ENCODE results near the gene RIMBP2.

Gene RIMBP2

DNA sequence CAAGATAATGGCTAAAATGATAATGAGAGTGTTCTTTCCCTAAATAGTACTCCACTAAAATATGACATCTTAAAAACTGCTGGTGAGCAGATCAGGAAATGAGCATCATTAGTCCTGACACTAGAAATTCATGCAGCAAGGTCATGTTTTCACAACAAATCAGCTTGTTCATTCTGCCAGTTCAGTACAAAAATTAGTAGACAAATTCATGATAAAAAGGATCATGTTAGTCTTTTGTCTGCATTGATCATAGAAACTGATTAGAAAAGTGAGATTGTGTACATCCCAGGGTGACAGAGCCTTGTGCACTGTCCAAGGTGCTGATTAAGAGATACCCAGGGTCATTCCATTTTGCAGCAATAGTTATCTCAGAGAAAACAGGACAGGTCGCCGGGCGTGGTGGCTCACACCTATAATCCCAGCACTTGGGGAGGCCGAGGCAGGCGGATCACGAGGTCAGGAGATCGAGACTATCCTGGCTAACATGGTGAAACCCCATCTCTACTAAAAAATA, 163.6 kb downstream of the RIMBP2 start:
- H3K27ac Mint-ChIP-seq, result no peak overlapping the region
- H3K27me3 Mint-ChIP-seq, result peaks cover 8% of the 10 kb centered on the region
- no peaks in the 10 kb centered on the region for H3K36me3 Mint-ChIP-seq
- no peaks in the 10 kb centered on the region for H3K9me3 Mint-ChIP-seq (ENCODE audit: low read depth)
- no peaks in the 10 kb centered on the region for H3K4me1 Mint-ChIP-seq (ENCODE audit: low read depth)
- no peak overlapping the region for H3K4me3 Mint-ChIP-seq

DNA sequence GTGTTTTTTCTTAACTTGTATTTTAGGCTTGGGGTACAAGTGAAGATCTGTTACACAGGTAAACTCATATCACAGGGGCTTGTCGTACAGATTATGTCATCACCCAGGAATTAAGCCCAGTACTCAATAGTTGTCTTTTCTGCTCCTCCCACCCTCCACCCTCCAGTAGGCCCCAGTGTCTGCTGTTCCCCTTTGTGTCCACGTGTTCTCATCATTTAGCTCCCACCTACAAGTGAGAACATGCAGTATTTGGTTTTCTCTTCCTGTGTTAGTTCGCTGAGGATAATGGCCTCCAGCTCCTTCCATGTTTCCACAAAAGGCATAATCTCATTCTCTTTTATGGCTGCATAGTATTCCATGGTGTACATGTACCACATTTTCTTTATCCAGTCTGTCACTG, 166.7 kb downstream of the RIMBP2 start:
- Mint-ChIP-seq H3K36me3 (no peaks in the 10 kb centered on the region), H3K27me3 (peaks cover 8% of the 10 kb centered on the region), H3K4me1 (ENCODE audit: low read depth) (no peaks in the 10 kb centered on the region), H3K27ac (no peak overlapping the region), H3K9me3 (ENCODE audit: low read depth) (no peaks in the 10 kb centered on the region), H3K4me3 (no peak overlapping the region)

DNA sequence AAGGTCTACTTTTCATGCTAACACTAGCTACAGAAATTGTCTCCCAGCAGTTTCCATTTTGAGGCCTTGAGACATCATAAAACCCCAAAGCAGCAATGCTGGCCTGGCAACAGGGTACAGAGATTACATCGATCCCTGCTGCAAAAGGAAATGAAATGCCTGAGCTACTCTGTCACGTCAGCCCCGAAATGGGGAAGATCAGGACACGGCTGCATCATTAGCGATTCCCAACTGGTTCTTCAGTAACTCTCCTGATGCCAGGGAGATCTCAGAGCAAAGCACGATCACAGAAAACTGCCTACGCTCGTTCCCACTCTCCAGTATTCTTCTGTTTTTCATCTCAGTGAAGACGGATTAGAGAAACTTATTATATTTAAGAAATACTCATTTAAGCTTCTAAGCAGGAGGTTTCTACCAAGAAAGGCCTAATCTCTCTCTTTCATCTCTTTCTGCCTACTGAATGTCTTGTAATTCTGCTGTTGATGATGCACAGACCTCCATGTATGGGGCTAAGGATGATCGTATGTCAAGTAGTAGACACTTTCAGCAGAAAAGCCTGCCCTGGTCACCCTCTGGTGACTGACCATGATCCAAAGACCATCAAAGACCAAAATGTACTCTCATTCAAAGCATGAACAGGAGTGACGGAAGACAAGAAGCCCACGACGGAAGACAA, 168.5 kb downstream of the RIMBP2 start:
- H3K27ac Mint-ChIP-seq, result no peak overlapping the region
- no peaks in the 10 kb centered on the region for H3K36me3 Mint-ChIP-seq
- H3K4me1 Mint-ChIP-seq (ENCODE audit: low read depth), result no peaks in the 10 kb centered on the region
- H3K9me3 Mint-ChIP-seq (ENCODE audit: low read depth), result no peaks in the 10 kb centered on the region
- no peak overlapping the region for H3K4me3 Mint-ChIP-seq
- peaks cover 6% of the 10 kb centered on the region for H3K27me3 Mint-ChIP-seq

DNA sequence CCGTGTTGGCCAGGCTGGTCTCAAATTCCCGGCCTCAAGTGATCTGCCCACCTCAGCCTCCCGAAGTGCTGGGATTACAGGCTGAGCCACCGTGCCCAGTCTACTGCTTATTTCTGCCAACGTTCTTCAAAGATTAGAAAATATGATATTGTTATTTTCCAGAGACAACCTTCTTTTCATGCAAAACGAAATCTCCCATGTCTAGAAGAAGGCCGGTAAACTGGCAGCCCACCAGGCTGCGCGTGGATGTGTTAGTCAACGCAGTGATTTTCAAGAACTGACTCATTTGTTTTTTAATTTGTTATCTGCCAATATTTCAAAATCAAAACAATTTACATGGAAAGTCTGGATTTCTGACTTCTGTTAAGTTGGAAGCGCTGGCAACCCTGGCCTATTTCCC, 169.6 kb downstream of the RIMBP2 start:
- peaks cover 6% of the 10 kb centered on the region for H3K27me3 Mint-ChIP-seq

DNA sequence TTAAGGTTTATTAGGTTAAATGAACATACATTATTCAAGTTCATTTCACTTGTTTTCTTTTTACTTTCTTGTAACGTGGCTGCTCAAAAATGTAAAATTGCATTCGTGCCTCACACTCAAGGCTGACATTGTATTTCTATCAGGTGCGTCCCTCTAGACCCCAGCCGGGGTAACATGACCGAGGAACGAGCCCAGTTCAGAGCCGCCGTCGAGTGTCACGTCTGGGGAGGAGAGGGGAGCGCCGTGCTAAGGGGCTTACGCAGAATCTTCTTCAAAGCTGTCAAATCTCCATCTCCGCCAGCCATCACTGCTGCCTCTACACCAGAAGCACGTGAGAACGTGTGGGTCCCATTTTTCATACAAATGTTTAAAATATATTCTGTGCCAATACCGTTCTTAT, 170.6 kb downstream of the RIMBP2 start:
- Mint-ChIP-seq H3K9me3 (ENCODE audit: low read depth) (no peaks in the 10 kb centered on the region), H3K27ac (no peak overlapping the region), H3K4me1 (ENCODE audit: low read depth) (no peaks in the 10 kb centered on the region), H3K36me3 (no peaks in the 10 kb centered on the region), H3K4me3 (no peak overlapping the region), H3K27me3 (peaks cover 6% of the 10 kb centered on the region)

More for the DNA sequence above, 169.6 kb downstream of the RIMBP2 start:
- H3K4me3 Mint-ChIP-seq, result no peak overlapping the region
- H3K4me1 Mint-ChIP-seq (ENCODE audit: low read depth), result no peaks in the 10 kb centered on the region
- H3K9me3 Mint-ChIP-seq (ENCODE audit: low read depth), result no peaks in the 10 kb centered on the region
- no peaks in the 10 kb centered on the region for H3K36me3 Mint-ChIP-seq
- H3K27ac Mint-ChIP-seq, result no peak overlapping the region

DNA sequence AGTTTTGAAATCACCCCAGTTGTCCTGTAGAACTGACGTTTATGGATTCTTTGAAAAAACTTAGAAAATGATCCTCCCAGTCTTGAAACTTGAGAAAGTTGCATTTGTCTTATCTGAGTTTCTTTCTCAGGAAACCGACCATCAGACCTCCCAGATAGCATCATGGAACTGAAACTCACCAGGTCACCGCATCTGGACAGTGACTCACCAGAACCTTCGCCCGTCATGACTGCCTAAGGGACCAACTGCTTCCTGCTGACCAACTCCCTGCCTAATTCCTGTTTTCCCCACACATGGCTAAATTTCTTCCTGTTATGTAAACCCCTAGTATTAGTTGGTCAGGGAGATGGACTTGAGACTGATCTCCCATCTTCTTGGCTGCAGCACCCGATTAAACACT, 175.7 kb downstream of the RIMBP2 start:
- Mint-ChIP-seq H3K27ac (no peak overlapping the region), H3K36me3 (no peaks in the 10 kb centered on the region)

DNA sequence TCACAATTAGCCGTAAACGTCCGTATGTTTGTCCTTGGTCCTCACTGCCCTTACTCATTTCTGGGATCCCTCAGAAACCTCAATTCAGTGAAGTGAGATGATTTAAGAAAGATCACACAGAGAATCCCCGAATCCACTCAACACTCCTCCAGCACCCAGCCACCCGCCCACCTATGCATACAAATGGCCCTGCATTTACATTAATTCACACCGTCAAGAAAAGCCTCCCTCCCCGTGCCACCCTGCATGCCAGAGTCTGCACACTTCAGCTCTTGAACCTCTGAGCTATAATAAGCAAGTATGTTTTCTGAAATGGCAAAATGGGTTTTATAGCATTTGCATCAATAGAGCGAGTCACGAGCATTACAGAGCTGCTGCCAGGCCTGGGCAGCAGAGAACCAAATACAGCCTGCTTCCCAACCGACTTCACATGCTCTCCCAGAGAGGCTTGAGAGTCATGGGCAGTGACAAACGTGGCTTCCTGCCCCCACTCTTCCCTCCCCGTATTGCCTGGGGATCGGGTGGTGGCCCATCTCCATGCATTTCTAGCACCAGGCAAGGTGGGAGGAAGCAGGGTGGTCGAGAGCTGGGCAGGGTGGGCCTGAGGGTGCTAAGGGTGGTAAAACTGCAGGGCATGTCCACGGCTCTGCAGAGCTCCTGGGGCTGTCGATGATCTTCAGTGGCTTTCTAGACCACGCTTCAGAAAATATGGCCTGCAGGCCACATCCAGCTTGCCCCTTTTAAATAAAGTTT, 177.6 kb downstream of the RIMBP2 start:
- no peak overlapping the region for H3K27ac Mint-ChIP-seq
- H3K9me3 Mint-ChIP-seq (ENCODE audit: low read depth), result no peaks in the 10 kb centered on the region
- H3K4me1 Mint-ChIP-seq (ENCODE audit: low read depth), result no peaks in the 10 kb centered on the region
- H3K36me3 Mint-ChIP-seq, result no peaks in the 10 kb centered on the region
- H3K4me3 Mint-ChIP-seq, result no peak overlapping the region
- no peaks in the 10 kb centered on the region for H3K27me3 Mint-ChIP-seq

More for the DNA sequence above, 175.7 kb downstream of the RIMBP2 start:
- Mint-ChIP-seq H3K9me3 (ENCODE audit: low read depth) (no peaks in the 10 kb centered on the region), H3K27me3 (no peaks in the 10 kb centered on the region), H3K4me1 (ENCODE audit: low read depth) (no peaks in the 10 kb centered on the region), H3K4me3 (no peak overlapping the region)

DNA sequence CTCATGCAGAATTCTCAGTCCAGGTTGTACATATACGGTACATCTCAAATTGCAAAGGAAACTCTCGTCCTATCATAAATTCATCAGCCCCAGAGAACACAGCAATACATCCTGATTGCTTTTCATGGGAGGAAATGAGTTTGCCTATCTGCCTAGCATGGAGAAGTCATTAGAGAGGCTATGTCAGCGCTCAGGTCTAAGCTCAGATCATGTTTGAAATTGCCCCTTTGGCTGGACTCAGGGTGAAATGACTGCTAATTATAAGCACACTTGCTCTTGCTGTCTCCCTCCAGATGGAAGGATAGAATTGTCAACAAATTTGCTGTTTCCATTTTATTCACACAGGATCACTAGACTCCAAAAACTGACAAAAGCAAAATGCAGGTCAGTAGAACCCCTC, 178.4 kb downstream of the RIMBP2 start:
- Mint-ChIP-seq H3K27me3 (no peaks in the 10 kb centered on the region), H3K27ac (no peak overlapping the region), H3K4me1 (ENCODE audit: low read depth) (no peaks in the 10 kb centered on the region), H3K4me3 (no peak overlapping the region), H3K36me3 (no peaks in the 10 kb centered on the region), H3K9me3 (ENCODE audit: low read depth) (no peaks in the 10 kb centered on the region)

DNA sequence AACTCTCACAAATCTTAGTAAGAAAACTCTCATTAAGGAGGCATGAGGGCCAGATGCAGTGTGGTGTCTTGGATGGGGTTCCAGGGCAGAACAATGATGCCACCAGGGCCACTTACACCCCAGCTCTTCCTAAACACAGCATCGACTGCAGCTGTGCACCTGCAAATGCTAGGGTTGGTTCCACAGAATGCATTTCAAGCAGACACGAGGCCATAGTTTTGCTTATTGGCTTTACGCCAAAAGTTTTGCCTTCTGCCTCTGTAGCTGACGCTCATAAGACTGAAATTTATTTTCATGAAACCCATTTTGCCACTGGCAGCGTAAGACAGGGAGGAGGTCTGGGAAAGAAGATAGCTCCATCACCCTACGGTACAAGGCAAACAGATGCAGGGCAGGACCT, 179.0 kb downstream of the RIMBP2 start:
- Mint-ChIP-seq H3K4me3 (no peak overlapping the region), H3K36me3 (no peaks in the 10 kb centered on the region), H3K27ac (no peak overlapping the region), H3K27me3 (no peaks in the 10 kb centered on the region), H3K4me1 (ENCODE audit: low read depth) (no peaks in the 10 kb centered on the region), H3K9me3 (ENCODE audit: low read depth) (no peaks in the 10 kb centered on the region)

DNA sequence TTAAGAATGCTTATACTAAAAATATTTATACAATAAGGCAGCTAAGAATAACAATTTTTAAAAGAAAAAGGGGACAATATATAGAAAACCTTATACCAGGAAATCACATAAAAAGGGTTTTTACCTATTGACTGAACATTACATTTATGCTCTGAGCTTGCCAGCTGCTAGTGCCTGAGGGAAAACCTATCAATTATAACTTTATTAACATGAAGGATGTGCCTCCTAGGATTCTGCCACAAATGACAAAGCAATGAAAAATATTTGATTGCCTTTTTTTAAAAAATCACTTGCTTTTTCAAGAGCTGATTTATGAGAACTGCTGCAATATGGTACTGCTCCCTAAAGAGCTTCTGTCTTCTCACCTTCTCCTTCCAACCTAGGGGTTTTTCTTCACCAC, 185.7 kb downstream of the RIMBP2 start:
- Mint-ChIP-seq H3K4me3 (no peak overlapping the region), H3K27me3 (peaks cover 3% of the 10 kb centered on the region), H3K27ac (no peak overlapping the region), H3K4me1 (ENCODE audit: low read depth) (no peaks in the 10 kb centered on the region), H3K9me3 (ENCODE audit: low read depth) (no peaks in the 10 kb centered on the region), H3K36me3 (no peaks in the 10 kb centered on the region)

DNA sequence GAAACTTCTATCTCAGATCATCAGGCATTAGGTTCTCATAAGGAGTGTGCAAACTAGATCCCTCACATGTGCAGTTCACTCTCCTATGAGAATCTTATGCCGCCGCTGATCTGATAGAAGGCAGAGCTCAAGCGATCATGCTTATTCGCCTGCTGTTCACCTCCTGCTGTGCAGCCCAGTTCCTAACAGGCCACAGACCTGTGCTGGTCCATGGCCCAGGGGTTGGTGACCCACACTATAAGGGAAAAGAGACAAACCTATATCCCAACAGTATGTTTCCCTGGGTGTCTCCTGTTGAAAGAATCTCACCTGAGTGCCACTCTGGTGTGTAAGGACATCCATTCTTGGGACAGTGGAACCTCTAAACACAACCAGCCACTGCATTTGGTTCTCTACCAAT, 186.3 kb downstream of the RIMBP2 start:
- H3K4me1 Mint-ChIP-seq (ENCODE audit: low read depth), result no peaks in the 10 kb centered on the region
- peaks cover 3% of the 10 kb centered on the region for H3K27me3 Mint-ChIP-seq
- no peaks in the 10 kb centered on the region for H3K36me3 Mint-ChIP-seq

DNA sequence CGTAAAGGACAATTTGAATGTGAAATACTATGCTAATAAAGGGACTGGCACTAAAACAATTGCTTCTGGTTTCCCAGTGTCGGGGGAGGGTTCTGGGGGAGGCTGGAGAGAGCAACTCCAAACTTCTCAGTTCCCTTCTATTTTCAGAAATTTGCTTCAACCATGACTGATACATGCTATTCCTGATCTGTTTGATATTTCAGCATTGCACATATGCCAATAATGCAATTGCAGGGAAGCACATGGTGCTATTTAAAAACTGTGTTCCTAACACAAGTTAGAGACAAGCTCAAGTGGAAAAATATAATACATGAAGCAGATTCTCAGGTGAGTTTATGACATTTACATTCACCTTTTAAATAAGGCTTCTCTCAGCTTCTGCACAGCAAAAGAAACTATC, 188.9 kb downstream of the RIMBP2 start:
- Mint-ChIP-seq H3K9me3 (ENCODE audit: low read depth) (no peaks in the 10 kb centered on the region), H3K27ac (no peak overlapping the region), H3K4me3 (no peak overlapping the region), H3K4me1 (ENCODE audit: low read depth) (no peaks in the 10 kb centered on the region), H3K27me3 (peaks cover 6% of the 10 kb centered on the region), H3K36me3 (no peaks in the 10 kb centered on the region)

More for the DNA sequence above, 186.3 kb downstream of the RIMBP2 start:
- no peak overlapping the region for H3K4me3 Mint-ChIP-seq
- no peaks in the 10 kb centered on the region for H3K9me3 Mint-ChIP-seq (ENCODE audit: low read depth)
- no peak overlapping the region for H3K27ac Mint-ChIP-seq

DNA sequence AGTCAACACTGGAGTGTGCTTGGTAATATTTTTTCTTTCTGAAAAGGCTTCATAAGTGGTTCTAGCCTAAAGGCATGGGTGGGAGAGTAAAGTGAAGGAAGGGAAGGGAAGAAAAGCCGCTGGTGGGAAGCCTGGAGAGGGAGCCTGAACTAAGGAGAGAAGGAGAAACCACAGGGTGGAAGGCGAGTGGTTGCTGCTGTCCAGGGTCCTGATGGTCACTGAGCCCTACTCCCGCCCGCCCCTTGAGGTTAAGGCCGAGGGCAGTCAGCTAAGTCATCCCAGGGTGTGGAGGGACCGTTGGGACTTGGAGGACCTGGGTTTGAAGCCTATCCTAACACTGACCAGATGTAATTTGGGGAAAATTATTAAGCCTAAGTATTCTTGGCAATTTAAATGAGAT, 189.3 kb downstream of the RIMBP2 start:
- no peaks in the 10 kb centered on the region for H3K9me3 Mint-ChIP-seq (ENCODE audit: low read depth)
- H3K4me3 Mint-ChIP-seq, result no peak overlapping the region
- no peak overlapping the region for H3K27ac Mint-ChIP-seq
- peaks cover 6% of the 10 kb centered on the region for H3K27me3 Mint-ChIP-seq
- H3K4me1 Mint-ChIP-seq (ENCODE audit: low read depth), result no peaks in the 10 kb centered on the region
- H3K36me3 Mint-ChIP-seq, result no peaks in the 10 kb centered on the region

DNA sequence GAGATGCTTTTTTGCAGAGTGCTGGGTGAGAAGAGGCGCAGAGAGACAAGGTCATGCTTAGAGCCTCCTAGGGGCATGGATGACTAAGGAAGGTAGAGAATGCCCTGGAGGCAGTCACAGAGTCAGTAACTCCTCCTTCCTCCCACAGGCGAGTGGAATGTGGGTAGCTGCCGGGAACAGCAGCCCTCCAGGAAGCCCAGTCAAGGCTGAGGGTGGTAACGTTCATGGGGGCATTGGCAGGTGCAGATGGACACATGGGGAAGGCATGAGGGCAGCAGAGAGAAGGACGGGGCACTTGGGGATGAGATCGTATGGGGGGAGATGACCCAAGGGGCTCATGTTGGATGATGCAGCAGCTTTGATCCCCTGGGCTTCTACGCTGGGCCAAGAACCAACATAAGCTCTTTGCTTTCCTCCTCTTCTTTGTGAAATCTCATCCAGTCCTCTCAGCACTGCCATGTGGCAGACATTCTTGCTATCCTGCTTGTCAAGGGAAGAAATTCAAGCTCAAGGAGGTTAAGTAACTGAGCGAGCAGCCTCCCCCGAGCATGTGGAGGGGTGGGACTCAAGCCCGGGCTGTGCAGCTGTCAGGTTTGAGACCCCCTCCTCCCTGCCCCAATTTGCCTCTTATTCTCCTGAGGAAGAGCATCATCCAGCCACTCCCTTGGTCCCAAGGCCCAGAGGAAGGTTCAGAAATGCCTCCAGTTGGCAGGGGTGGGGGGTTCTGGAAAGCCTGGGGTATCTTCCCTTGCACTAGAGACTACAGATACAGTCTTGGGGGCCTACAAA, 190.5 kb downstream of the RIMBP2 start:
- Mint-ChIP-seq H3K27me3 (peaks cover 6% of the 10 kb centered on the region), H3K4me3 (no peak overlapping the region), H3K9me3 (ENCODE audit: low read depth) (no peaks in the 10 kb centered on the region), H3K4me1 (ENCODE audit: low read depth) (no peaks in the 10 kb centered on the region), H3K27ac (no peak overlapping the region), H3K36me3 (no peaks in the 10 kb centered on the region)

DNA sequence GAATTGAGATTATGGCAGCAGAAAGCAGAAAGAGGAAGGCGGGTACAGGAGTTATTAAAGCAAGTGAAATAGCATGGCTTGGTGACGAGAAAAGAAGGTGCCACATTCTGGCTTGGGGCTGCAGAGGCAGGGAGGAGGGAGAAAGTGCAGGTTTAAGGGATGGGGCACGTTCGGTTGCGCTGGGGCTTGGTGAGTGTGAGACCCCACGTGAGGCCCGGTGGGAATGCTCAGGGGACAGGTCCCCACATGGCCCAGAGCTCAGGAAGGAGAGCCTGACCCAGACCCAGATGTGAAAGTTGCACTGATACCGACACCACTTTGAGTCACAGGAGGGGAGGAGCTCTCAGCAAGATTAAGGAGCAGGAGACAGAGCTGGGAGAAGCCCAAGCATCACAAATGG, 191.3 kb downstream of the RIMBP2 start:
- Mint-ChIP-seq H3K36me3 (no peaks in the 10 kb centered on the region), H3K27me3 (peaks cover 6% of the 10 kb centered on the region), H3K4me3 (no peak overlapping the region), H3K4me1 (ENCODE audit: low read depth) (no peaks in the 10 kb centered on the region), H3K9me3 (ENCODE audit: low read depth) (no peaks in the 10 kb centered on the region), H3K27ac (no peak overlapping the region)

Measured in activated naive CD8-positive, alpha-beta T cell (primary cell).